K562 (cell line): ENCODE results near the gene ANO7. TPM values are rescaled to one million over a fixed set of nuclear protein-coding genes. Genes with fewer than 3 reads are reported as not detected.

Source experiments
- ATAC-seq: fragments of 200-7000 bp; cut with Tn5 transposase; 3 replicates; pipeline ENCODE4 v1.9.1; 2020; ENCODE audit warnings: moderate library complexity
- BruUV-seq: library from RNA; stranded (reverse); fragments of 400-500 nt; replicated peaks from 2 replicates; lab custom pipeline; 2021; lab: Mats Ljungman, UMichigan
- CTCF ChIA-PET: fragments of 300-600 bp; formaldehyde crosslinking; extraction: SDS; loops from one replicate; lab custom pipeline; 2021; ENCODE audit warnings: low intra/inter-chr PET ratio; lab: Yijun Ruan, JAX
- POLR2A ChIA-PET: fragments of 300-600, 350-650 bp; sonication (Branson Sonifier 250); formaldehyde crosslinking; extraction: SDS; loops from one replicate; lab custom pipeline; 2021; ENCODE audit warnings: antibody characterized with exemption, inconsistent platforms; lab: Yijun Ruan, JAX
- DNase-seq, 4 experiments: peaks; one replicate each; pipeline versions ENCODE4 v3.0.0 to v3.0.0-alpha.2; 2011 to 2018; ENCODE audit warnings: low spot score in 3 of 4, mixed read lengths in 3 of 4; ENCODE audit errors: extremely low read depth in 1 of 4
- FAIRE-seq: peaks from 2 replicates; lab custom pipeline; 2011; peaks lifted over from hg19 to GRCh38; lab: Jason Lieb, UNC
- H2AFZ ChIP-seq: 2 replicates; pipeline ENCODE4 v1.6.0; 2011; ENCODE audit warnings: low read depth, low read length, control low read depth, inconsistent platforms
- H3K27ac ChIP-seq: fragments of 200-600 bp; 3 replicates; pipeline ENCODE4 v1.8.0; 2011; ENCODE audit warnings: low read depth, mild to moderate bottlenecking, control low read depth, inconsistent platforms, low read length, moderate library complexity, mixed read lengths; ENCODE audit errors: extremely low read depth
- H3K27me3 ChIP-seq, 2 experiments: fragments of 300-600 bp in 1 of 2; 2 replicates in 1 of 2; 3 replicates in 1 of 2; pipeline versions ENCODE4 v1.6.0 to v1.8.0; 2011; ENCODE audit warnings: inconsistent platforms in 2 of 2, low read length in 2 of 2, mild to moderate bottlenecking in 1 of 2, mixed read lengths in 1 of 2, moderate library complexity in 1 of 2; ENCODE audit not compliant: control insufficient read depth in 2 of 2, insufficient read depth in 2 of 2
- H3K36me3 ChIP-seq: fragments of 300-600 bp; 3 replicates; pipeline ENCODE4 v1.8.0; 2011; ENCODE audit warnings: mild to moderate bottlenecking, low read length, inconsistent platforms; ENCODE audit not compliant: control insufficient read depth, insufficient read depth
- H3K4me1 ChIP-seq, 2 experiments: fragments of 200-600 bp in 1 of 2; replicated peaks in 1 of 2; 2 replicates in 1 of 2; 3 replicates in 1 of 2; pipeline versions ENCODE4 v1.5.1 to v1.8.0; 2011; ENCODE audit warnings: inconsistent platforms in 2 of 2, low read length in 2 of 2, mild to moderate bottlenecking in 1 of 2, mixed read lengths in 1 of 2, moderate library complexity in 1 of 2; ENCODE audit not compliant: control insufficient read depth in 2 of 2, insufficient read depth in 2 of 2
- H3K4me2 ChIP-seq: 2 replicates; pipeline ENCODE4 v1.6.1; 2011; ENCODE audit warnings: low read length, control low read depth, inconsistent platforms, mixed read lengths; ENCODE audit not compliant: insufficient read depth
- H3K4me3 ChIP-seq: fragments of 200-600 bp; sonication (generic), shearing (Covaris generic); 2 replicates; pipeline ENCODE4 v1.5.1; 2016; ENCODE audit warnings: control low read depth, inconsistent platforms
- H3K79me2 ChIP-seq: fragments of 200-600 bp; 3 replicates; pipeline ENCODE4 v1.8.0; 2011; ENCODE audit warnings: low read length, inconsistent platforms; ENCODE audit not compliant: control insufficient read depth, insufficient read depth
- H3K9ac ChIP-seq, 2 experiments: 2 replicates each; pipeline versions ENCODE4 v1.6.0 to v1.6.1; 2011; ENCODE audit warnings: low read depth in 2 of 2, low read length in 2 of 2, control low read depth in 1 of 2, inconsistent platforms in 1 of 2, mild to moderate bottlenecking in 1 of 2, mixed read lengths in 1 of 2; ENCODE audit not compliant: insufficient read depth in 1 of 2
- H3K9me1 ChIP-seq: one replicate; pipeline ENCODE4 v1.6.0; 2011; ENCODE audit warnings: inconsistent platforms, mild to moderate bottlenecking, low read length, moderate library complexity; ENCODE audit not compliant: control insufficient read depth, insufficient read depth
- H3K9me3 ChIP-seq: replicated peaks from 2 replicates; pipeline ENCODE4 v1.5.1; 2011; ENCODE audit warnings: low read depth, low read length, inconsistent platforms; ENCODE audit not compliant: control insufficient read depth, insufficient read depth
- H4K20me1 ChIP-seq: replicated peaks from 2 replicates; pipeline ENCODE4 v1.6.1; 2011; ENCODE audit warnings: low read length, inconsistent platforms, mixed read lengths; ENCODE audit not compliant: control insufficient read depth, insufficient read depth
- C11orf30 ChIP-seq: fragments of 450-650 bp; IDR thresholded peaks from 2 replicates; pipeline ENCODE4 v1.6.1; 2016; ENCODE audit warnings: low read depth, mild to moderate bottlenecking
- CBFA2T2 ChIP-seq: fragments of 450-650 bp; conservative IDR thresholded peaks from 2 replicates; pipeline ENCODE4 v1.6.1; 2017; ENCODE audit warnings: mild to moderate bottlenecking
- GABPA ChIP-seq: fragments of 200-800 bp; sonication (Bioruptor generic); conservative IDR thresholded peaks from 2 replicates; pipeline ENCODE4 v1.6.1; 2016; ENCODE audit warnings: low read depth, missing genetic modification characterization, missing compliant biosample characterization
- GABPB1 ChIP-seq: sonication (generic); formaldehyde crosslinking; IDR thresholded peaks from 2 replicates; pipeline ENCODE4 v1.8.0; 2022; ENCODE audit warnings: mild to moderate bottlenecking, missing genetic modification reagents
- HMGN3 ChIP-seq: IDR thresholded peaks from 2 replicates; pipeline ENCODE4 v1.6.1; 2011; ENCODE audit warnings: borderline replicate concordance, low read depth, mild to moderate bottlenecking, mixed read lengths, low read length; ENCODE audit not compliant: insufficient read length; ENCODE audit errors: extremely low read depth
- RCOR1 ChIP-seq, 2 experiments: IDR thresholded peaks; 2 replicates each; pipeline ENCODE4 v1.6.1; 2012; ENCODE audit warnings: low read depth in 2 of 2, low read length in 2 of 2, borderline replicate concordance in 1 of 2, improper control_type of control experiment in 1 of 2
- ZNF174 ChIP-seq: fragments of 250-450 bp; sonication (Bioruptor Pico); IDR thresholded peaks from 2 replicates; pipeline ENCODE4 v1.4.0; 2020; ENCODE audit warnings: mild to moderate bottlenecking
- WGBS: fragments of 100-300 bp; shearing (Covaris generic); methylation state at CpG from one replicate; pipeline ENCODE4 v1.1.6; 2016; ENCODE audit warnings: low coverage, mixed read lengths; ENCODE audit not compliant: insufficient coverage; ENCODE audit errors: missing lambda C conversion rate; 5-methylcytosine and 5-hydroxymethylcytosine counted together
- in situ Hi-C: fragments of 300-500 bp; cut with MboI; formaldehyde crosslinking; loops from 4 replicates; pipeline ENCODE4 v1.15.0; 2018; ENCODE audit warnings: inconsistent platforms, mixed read lengths
- intact Hi-C: fragments of 100-400 bp; cut with micrococcal nuclease; formaldehyde crosslinking; loops from 2 replicates; pipeline ENCODE4 v1.14.2; 2022
- polyA plus RNA-seq, 8 experiments: library from polyadenylated mRNA; depleted of rRNA in 4 of 8; stranded (reverse) in 5 of 8; unstranded in 3 of 8; fragments of >200 nt; fragmentation: Nextera tagmentation in 2 of 8; fragmentation: Illumina TruSeq in 1 of 8; extraction: Ambion mirVana in 2 of 8; extraction: Trizol in 1 of 8; gene quantifications; 2 replicates each; pipeline versions ENCODE4 v1.2.1 to v1.2.3, GENCODE V29; 2011 to 2014; ENCODE audit warnings: inconsistent platforms in 1 of 8, missing spikeins in 1 of 8
- total RNA-seq, 7 experiments: library from RNA; depleted of rRNA in 6 of 7; stranded (reverse); fragments of >200 nt in 6 of 7; fragmentation: Illumina TruSeq in 2 of 7; extraction: Trizol in 2 of 7; gene quantifications; 2 replicates each; pipeline versions ENCODE4 v1.2.1 to v1.2.3, GENCODE V29; 2011 to 2021; ENCODE audit warnings: low replicate concordance in 1 of 7
- TF ChIP-seq, protein P1 (sequence below): fragments of 450-650 bp; formaldehyde crosslinking; IDR thresholded peaks from 2 replicates; pipeline ENCODE4 v1.4.0; 2020; ENCODE audit warnings: mild to moderate bottlenecking, moderate library complexity
- TF ChIP-seq, protein P2 (sequence below): sonication (generic); formaldehyde crosslinking; IDR thresholded peaks from 2 replicates; pipeline ENCODE4 v1.8.0; 2022; ENCODE audit warnings: mild to moderate bottlenecking, missing genetic modification reagents, borderline replicate concordance
- TF ChIP-seq, protein P3 (sequence below): fragments of 450-650 bp; IDR thresholded peaks from 2 replicates; pipeline ENCODE4 v1.6.1; 2016
- TF ChIP-seq, protein P4 (sequence below): fragments of 200-800 bp; sonication (Bioruptor generic); IDR thresholded peaks from 2 replicates; pipeline ENCODE4 v1.6.1; 2017; ENCODE audit warnings: missing genetic modification characterization, missing compliant biosample characterization
- TF ChIP-seq, protein P5 (sequence below): fragments of 250-450 bp; sonication (Bioruptor Pico); IDR thresholded peaks from 2 replicates; pipeline ENCODE4 v1.8.0; 2021; ENCODE audit warnings: moderate library complexity, mild to moderate bottlenecking, inconsistent platforms

ANO7 gene
- total and polyA plus RNA-seq, 9 of the 15 experiments (the other 6 are each of a cell fraction or from before 2014, with no cell fraction given) = 0.28 to 5.1 (median 1.1) TPM

DNA sequence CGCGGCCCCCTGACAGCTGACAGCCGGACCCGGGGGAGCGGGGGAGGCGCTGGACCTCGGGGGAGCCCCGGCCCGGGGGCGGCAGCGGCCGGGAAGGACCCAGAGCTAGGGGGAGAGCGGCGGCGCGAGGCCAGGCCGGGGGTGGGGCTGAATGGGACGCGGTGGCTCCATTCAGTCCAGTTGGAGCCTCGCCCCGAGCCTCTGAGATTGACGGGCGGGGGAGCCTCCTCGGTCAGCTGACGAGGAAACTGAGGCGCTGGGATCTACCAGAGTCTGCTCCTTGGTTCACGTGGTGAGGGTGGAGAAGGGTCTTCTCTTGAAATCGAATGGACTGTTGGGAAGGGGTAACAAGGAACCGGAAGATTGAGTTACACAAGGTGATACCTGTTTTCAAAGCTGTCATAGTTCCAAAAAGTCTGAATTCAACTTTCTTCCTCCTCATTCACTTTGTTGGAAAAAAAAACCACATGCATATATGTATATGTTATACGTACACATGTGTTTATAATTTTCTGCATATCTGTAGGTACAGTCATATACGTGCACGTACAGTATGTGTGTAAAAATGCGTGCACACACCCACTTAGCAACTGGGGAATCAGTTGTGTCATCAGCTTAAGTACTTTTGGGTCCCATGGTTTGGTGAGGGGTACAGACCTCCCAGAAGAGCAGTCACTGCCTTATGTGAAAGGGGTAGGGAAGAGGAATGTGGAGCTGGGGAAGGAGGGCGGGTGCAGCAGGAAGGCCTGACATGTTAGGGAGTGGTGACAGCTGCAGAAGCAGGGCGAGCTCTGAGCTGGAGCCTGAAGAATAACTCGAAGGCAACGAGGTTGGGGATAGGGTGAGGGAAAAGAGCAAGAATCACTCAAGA lies 37.6 kb upstream of the ANO7 start:
- CTCF ChIA-PET = no interaction called here
- DNase-seq = no peak
- WGBS = 4% methylated on average over 21 of the region's 37 CpGs
- in situ Hi-C loops (no loop called here), intact Hi-C loops (loop anchor here (1.0 kb wide), 1 partner anchor 73 kb away; no protein-coding TSS in a partner anchor)
- H3K9me3 ChIP-seq = no peaks in the 10 kb centered on the region
- peak overlapping the region; percentile 91 for H3K4me2 ChIP-seq
- peak; percentile 11 for FAIRE-seq
- H3K9me1 ChIP-seq = no peaks in the 10 kb centered on the region
- peak overlapping the region; percentile 72 for H2AFZ ChIP-seq
- peak overlapping the region; percentile 58 for H3K27ac ChIP-seq
- no TSS peak for BruUV-seq
- peak overlapping the region; percentile 59 to 93 for H3K9ac ChIP-seq
- ATAC-seq = peak; percentile 7; the same call in 2 of the 3 replicates
- peaks cover 14 to 26% of the 10 kb centered on the region in 2 experiments; a peak in 4 of 5 replicates for H3K4me1 ChIP-seq
- H3K4me3 ChIP-seq = peak overlapping the region; percentile 98
- H3K36me3 ChIP-seq = peaks cover 16% of the 10 kb centered on the region; the same call in 2 of the 3 replicates
- peaks cover 25% of the 10 kb centered on the region for H3K79me2 ChIP-seq
- no peaks in the 10 kb centered on the region for H4K20me1 ChIP-seq
- POLR2A ChIA-PET = interaction anchor here (0.7 to 1.4 kb wide), 6 partner anchors 10 to 317 kb away, joined by 3 to 5 read pairs (median 4); partner anchors contain the start of gene MTERF4
- H3K27me3 ChIP-seq = no peaks in the 10 kb centered on the region
- TF ChIP-seq HMGN3 (peak; percentile 44), GABPB1 (CRISPR knock-in tag) (no peak), ZNF174 (CRISPR knock-in tag) (no peak), RCOR1 (IDR thresholded peaks at IDR 0.05; ENCODE audit: borderline replicate concordance in 1 of 2, low read depth in 2 of 2, low read length in 2 of 2) (no peak), C11orf30 (0 out of 2 replicates have a peak, but pooled peaks have one; percentile 34), CBFA2T2 (no peak), GABPA (tag) (0 out of 2 replicates have a peak, but pooled peaks have one; percentile 10)
- TF ChIP-seq, protein P1, sequence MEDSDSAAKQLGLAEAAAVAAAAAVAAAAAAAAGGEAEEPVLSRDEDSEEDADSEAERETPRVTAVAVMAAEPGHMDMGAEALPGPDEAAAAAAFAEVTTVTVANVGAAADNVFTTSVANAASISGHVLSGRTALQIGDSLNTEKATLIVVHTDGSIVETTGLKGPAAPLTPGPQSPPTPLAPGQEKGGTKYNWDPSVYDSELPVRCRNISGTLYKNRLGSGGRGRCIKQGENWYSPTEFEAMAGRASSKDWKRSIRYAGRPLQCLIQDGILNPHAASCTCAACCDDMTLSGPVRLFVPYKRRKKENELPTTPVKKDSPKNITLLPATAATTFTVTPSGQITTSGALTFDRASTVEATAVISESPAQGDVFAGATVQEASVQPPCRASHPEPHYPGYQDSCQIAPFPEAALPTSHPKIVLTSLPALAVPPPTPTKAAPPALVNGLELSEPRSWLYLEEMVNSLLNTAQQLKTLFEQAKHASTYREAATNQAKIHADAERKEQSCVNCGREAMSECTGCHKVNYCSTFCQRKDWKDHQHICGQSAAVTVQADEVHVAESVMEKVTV = no peak
- TF ChIP-seq, protein P2, sequence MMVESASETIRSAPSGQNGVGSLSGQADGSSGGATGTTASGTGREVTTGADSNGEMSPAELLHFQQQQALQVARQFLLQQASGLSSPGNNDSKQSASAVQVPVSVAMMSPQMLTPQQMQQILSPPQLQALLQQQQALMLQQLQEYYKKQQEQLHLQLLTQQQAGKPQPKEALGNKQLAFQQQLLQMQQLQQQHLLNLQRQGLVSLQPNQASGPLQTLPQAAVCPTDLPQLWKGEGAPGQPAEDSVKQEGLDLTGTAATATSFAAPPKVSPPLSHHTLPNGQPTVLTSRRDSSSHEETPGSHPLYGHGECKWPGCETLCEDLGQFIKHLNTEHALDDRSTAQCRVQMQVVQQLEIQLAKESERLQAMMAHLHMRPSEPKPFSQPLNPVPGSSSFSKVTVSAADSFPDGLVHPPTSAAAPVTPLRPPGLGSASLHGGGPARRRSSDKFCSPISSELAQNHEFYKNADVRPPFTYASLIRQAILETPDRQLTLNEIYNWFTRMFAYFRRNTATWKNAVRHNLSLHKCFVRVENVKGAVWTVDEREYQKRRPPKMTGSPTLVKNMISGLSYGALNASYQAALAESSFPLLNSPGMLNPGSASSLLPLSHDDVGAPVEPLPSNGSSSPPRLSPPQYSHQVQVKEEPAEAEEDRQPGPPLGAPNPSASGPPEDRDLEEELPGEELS (CRISPR knock-in tag) = no peak
- TF ChIP-seq, protein P3, sequence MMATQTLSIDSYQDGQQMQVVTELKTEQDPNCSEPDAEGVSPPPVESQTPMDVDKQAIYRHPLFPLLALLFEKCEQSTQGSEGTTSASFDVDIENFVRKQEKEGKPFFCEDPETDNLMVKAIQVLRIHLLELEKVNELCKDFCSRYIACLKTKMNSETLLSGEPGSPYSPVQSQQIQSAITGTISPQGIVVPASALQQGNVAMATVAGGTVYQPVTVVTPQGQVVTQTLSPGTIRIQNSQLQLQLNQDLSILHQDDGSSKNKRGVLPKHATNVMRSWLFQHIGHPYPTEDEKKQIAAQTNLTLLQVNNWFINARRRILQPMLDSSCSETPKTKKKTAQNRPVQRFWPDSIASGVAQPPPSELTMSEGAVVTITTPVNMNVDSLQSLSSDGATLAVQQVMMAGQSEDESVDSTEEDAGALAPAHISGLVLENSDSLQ = peak; percentile 48; the same call in 1 of the 2 replicates
- TF ChIP-seq, protein P4, sequence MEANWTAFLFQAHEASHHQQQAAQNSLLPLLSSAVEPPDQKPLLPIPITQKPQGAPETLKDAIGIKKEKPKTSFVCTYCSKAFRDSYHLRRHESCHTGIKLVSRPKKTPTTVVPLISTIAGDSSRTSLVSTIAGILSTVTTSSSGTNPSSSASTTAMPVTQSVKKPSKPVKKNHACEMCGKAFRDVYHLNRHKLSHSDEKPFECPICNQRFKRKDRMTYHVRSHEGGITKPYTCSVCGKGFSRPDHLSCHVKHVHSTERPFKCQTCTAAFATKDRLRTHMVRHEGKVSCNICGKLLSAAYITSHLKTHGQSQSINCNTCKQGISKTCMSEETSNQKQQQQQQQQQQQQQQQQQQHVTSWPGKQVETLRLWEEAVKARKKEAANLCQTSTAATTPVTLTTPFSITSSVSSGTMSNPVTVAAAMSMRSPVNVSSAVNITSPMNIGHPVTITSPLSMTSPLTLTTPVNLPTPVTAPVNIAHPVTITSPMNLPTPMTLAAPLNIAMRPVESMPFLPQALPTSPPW (CRISPR knock-in tag) = peak; percentile 47; the same call in 1 of the 2 replicates
- TF ChIP-seq, protein P5, sequence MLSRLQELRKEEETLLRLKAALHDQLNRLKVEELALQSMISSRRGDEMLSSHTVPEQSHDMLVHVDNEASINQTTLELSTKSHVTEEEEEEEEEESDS (CRISPR knock-in tag) = no peak
